ENCODE results near the gene SLC16A6. TPM values are rescaled to one million over a fixed set of nuclear protein-coding genes. Genes with fewer than 3 reads are reported as not detected.

SLC16A6 gene
- 0.18 and 1.00 TPM in 2 replicates for total RNA-seq

GRCh38 chr17:68290955-68291835 lies at the start of gene SLC16A6, which contains the start of gene ARSG:
SLC16A6 (minus strand) TSS chr17:68291127; CDS start chr17:68278320, 12,807 bp downstream.
ARSG (plus strand) TSS chr17:68291495; CDS start chr17:68307494, 15,999 bp downstream.

GRCh38 chr17:68247445-68248198 lies 43.3 kb downstream of the SLC16A6 start, which contains the start of gene AMZ2:
AMZ2 (plus strand) TSS chr17:68248043; CDS start chr17:68250188, 2,145 bp downstream.

Other genes with a start within 250 kb of the SLC16A6 start
- gene AMZ2, start 43.1 kb downstream of the SLC16A6 start, total RNA-seq: 91.7 and 97.2 TPM in 2 replicates
- 1.6 and 2.6 TPM in 2 replicates for gene ARSG, start 368 bp upstream of the SLC16A6 start, total RNA-seq
- gene WIPI1, start 166.4 kb upstream of the SLC16A6 start, total RNA-seq: 327 and 332 TPM in 2 replicates
- gene PRKAR1A, start 221.3 kb upstream of the SLC16A6 start, total RNA-seq: 284 and 307 TPM in 2 replicates

All from smooth muscle cell of bladder (primary cell).